Prostate gland (tissue), 2 donors: Measurements from ENCODE around the gene C1R. TPM values are rescaled to one million over a fixed set of nuclear protein-coding genes. Genes with fewer than 3 reads are reported as not detected.

Experiments
- DNase-seq: peaks from one replicate; pipeline ENCODE4 v3.0.0-alpha.2; 2019; ENCODE audit warnings: low spot score
- H3K27ac ChIP-seq, 2 donors: fragments of 200-600 bp; sonication (generic); 2 replicates each; pipeline ENCODE4 v1.5.1; 2017 to 2019
- H3K27me3 ChIP-seq: fragments of 200-600 bp; sonication (generic); replicated peaks from 2 replicates; pipeline ENCODE4 v1.5.1; 2019; ENCODE audit not compliant: insufficient read depth
- H3K36me3 ChIP-seq, 2 donors: fragments of 200-600 bp; sonication (generic); 1 replicate in 1 of 2; 2 replicates in 1 of 2; pipeline versions ENCODE4 v1.5.1 to v1.8.1; 2017 to 2019
- H3K4me1 ChIP-seq: fragments of 200-600 bp; sonication (generic); replicated peaks from 2 replicates; pipeline ENCODE4 v1.5.1; 2019
- H3K4me3 ChIP-seq, 2 donors: fragments of 200-600 bp; sonication (generic); 2 replicates each; pipeline ENCODE4 v1.5.1; 2017 to 2019
- H3K9me3 ChIP-seq: fragments of 200-600 bp; sonication (generic); 2 replicates; pipeline ENCODE4 v1.5.1; 2017
- CTCF ChIP-seq, 4 experiments: fragments of 200-600 bp in 2 of 4; fragments of 450-650 bp in 2 of 4; sonication (generic) in 2 of 4; IDR thresholded peaks; 1 replicate in 3 of 4; 2 replicates in 1 of 4; pipeline ENCODE4 v1.5.1; 2016 to 2019; ENCODE audit warnings: antibody characterized with exemption in 4 of 4, mild to moderate bottlenecking in 2 of 4, moderate library complexity in 2 of 4
- POLR2A ChIP-seq: fragments of 450-650 bp; IDR thresholded peaks from one replicate; pipeline ENCODE4 v1.6.1; 2016; ENCODE audit warnings: antibody characterized with exemption, mild to moderate bottlenecking
- POLR2AphosphoS5 ChIP-seq: sonication (generic); formaldehyde crosslinking; IDR thresholded peaks from one replicate; pipeline ENCODE4 v1.6.1; 2017; ENCODE audit warnings: antibody characterized with exemption
- WGBS: methylation state at CpG from one replicate; pipeline ENCODE4 v1.1.5; 2018; 5-methylcytosine and 5-hydroxymethylcytosine counted together
- intact Hi-C: fragments of 100-400 bp; cut with DNase I; formaldehyde crosslinking; loops from one replicate; pipeline ENCODE4 v1.14.2; 2022
- total RNA-seq, 2 donors: library from RNA; depleted of rRNA; stranded (reverse); fragments of >200 nt; gene quantifications; one replicate each; pipeline ENCODE4 v1.1.0, GENCODE V29; 2016

Gene C1R
- total RNA-seq, 2 donors from 2014 or later: 104 to 261 TPM

- intact Hi-C loops: loop anchor here (2.0 kb wide), 1 partner anchor 47 kb away; the partner anchor contains the start of gene C1RL
- no peaks in the 10 kb centered on the region for H3K4me1 ChIP-seq
- peak overlapping the region; percentile 15 to 17 for H3K4me3 ChIP-seq
- WGBS: 88% methylated on average over 7 of the region's 7 CpGs
- H3K9me3 ChIP-seq: no peaks in the 10 kb centered on the region
- no peak overlapping the region for H3K27ac ChIP-seq
- H3K27me3 ChIP-seq: no peaks in the 10 kb centered on the region
- TF ChIP-seq POLR2AphosphoS5 (no peak), CTCF (IDR thresholded peaks at IDR 0.05) (no peak), POLR2A (no peak)
- no peaks in the 10 kb centered on the region for H3K36me3 ChIP-seq
- no peak for DNase-seq
Measured at GRCh38 chr12:7061596-7061995, 30.6 kb downstream of the C1R start.

- intact Hi-C loops: loop anchor here (2.0 kb wide), 1 partner anchor 48 kb away; the partner anchor contains the start of gene C1RL
- 60% methylated on average over 13 of the region's 13 CpGs for WGBS
- H3K4me3 ChIP-seq: peak overlapping the region; percentile 15 to 17
- DNase-seq: no peak
- no peaks in the 10 kb centered on the region for H3K9me3 ChIP-seq
- no peaks in the 10 kb centered on the region for H3K27me3 ChIP-seq
- no peaks in the 10 kb centered on the region for H3K4me1 ChIP-seq
- H3K27ac ChIP-seq: peak overlapping the region; percentile 57 to 59
- no peaks in the 10 kb centered on the region for H3K36me3 ChIP-seq
- no peak for TF ChIP-seq POLR2A
- TF ChIP-seq CTCF (IDR thresholded peaks at IDR 0.05): no peak
- no peak for TF ChIP-seq POLR2AphosphoS5
Measured at GRCh38 chr12:7061138-7061537, 31.1 kb downstream of the C1R start.

- peak; percentile 61 for DNase-seq
- H3K4me3 ChIP-seq: peak within 1 kb of the TSS; percentile 15 to 17
- H3K27ac ChIP-seq: peak within 1 kb of the TSS; percentile 57 to 59
- no peaks in the 10 kb centered on the region for H3K4me1 ChIP-seq
- TF ChIP-seq POLR2A (no peak), CTCF (IDR thresholded peaks at IDR 0.05) (peak; percentile 42 to 90 (median 78)), POLR2AphosphoS5 (peak; percentile 86)
- no peaks in the 10 kb centered on the region for H3K9me3 ChIP-seq
- H3K27me3 ChIP-seq: no peaks in the 10 kb centered on the region
- no peaks in the 10 kb centered on the region for H3K36me3 ChIP-seq
- intact Hi-C loops: loop anchor here (1.0 to 2.0 kb wide), 2 partner anchors 32 to 48 kb away; partner anchors contain the start of genes C1R and C1RL
- 25% methylated on average over 10 of the region's 10 CpGs for WGBS
Measured at GRCh38 chr12:7060353-7060954, 31.8 kb downstream of the C1R start, which contains the start of gene C1S. TSS of gene C1S (plus strand) at chr12:7060718. CDS start at chr12:7061913, 1,195 bp downstream.

- no peaks in the 10 kb centered on the region for H3K36me3 ChIP-seq
- no peak overlapping the region for H3K4me3 ChIP-seq
- TF ChIP-seq POLR2A (no peak), CTCF (IDR thresholded peaks at IDR 0.05) (no peak), POLR2AphosphoS5 (no peak)
- H3K9me3 ChIP-seq: no peaks in the 10 kb centered on the region
- H3K27me3 ChIP-seq: no peaks in the 10 kb centered on the region
- DNase-seq: no peak
- peak overlapping the region; percentile 57 to 59 for H3K27ac ChIP-seq
- no peaks in the 10 kb centered on the region for H3K4me1 ChIP-seq
- 94% methylated on average over 4 of the region's 4 CpGs for WGBS
- intact Hi-C loops: loop anchor here (1.0 to 2.0 kb wide), 2 partner anchors 33 to 49 kb away; partner anchors contain the start of genes C1R and C1RL
Measured at GRCh38 chr12:7059780-7060179, 32.5 kb downstream of the C1R start.

GRCh38 chr12:7058850-7059395 is 33.3 kb downstream of the C1R start:
- intact Hi-C loops: no loop called here
- no peaks in the 10 kb centered on the region for H3K4me1 ChIP-seq
- H3K27ac ChIP-seq: no peak overlapping the region

More at GRCh38 chr12:7058850-7059395, 33.3 kb downstream of the C1R start:
- 96% methylated on average over 9 of the region's 9 CpGs for WGBS
- TF ChIP-seq POLR2AphosphoS5 (no peak), POLR2A (no peak), CTCF (IDR thresholded peaks at IDR 0.05) (no peak)
- no peaks in the 10 kb centered on the region for H3K36me3 ChIP-seq
- H3K27me3 ChIP-seq: no peaks in the 10 kb centered on the region
- no peak for DNase-seq
- H3K9me3 ChIP-seq: no peaks in the 10 kb centered on the region
- no peak overlapping the region for H3K4me3 ChIP-seq
